ENCODE results near the gene EVI2B.

DNA sequence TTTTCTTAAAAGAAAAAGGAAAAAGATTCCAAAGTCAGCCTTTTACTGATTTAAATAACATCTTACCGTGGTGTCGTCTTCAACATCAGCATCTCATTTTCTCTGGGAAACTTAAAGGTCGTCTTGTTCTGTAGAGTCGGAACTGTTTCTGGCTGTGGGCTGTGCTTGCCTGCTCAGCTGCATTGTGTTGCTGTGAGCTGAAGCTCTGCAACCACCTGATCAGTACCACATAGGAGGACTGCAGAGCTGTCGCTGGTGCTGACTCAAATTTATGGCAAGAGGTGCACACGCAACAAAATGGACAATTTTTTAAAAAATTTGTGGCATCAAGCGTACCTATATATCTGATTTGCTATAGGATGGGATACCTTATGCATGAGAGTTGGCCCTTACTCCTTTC is 16.8 kb downstream of the EVI2B start, which contains the start of gene OMG:
- no peak for TF ChIP-seq POLR2A (IDR thresholded peaks at IDR 0.05)
- TF ChIP-seq, protein P1, sequence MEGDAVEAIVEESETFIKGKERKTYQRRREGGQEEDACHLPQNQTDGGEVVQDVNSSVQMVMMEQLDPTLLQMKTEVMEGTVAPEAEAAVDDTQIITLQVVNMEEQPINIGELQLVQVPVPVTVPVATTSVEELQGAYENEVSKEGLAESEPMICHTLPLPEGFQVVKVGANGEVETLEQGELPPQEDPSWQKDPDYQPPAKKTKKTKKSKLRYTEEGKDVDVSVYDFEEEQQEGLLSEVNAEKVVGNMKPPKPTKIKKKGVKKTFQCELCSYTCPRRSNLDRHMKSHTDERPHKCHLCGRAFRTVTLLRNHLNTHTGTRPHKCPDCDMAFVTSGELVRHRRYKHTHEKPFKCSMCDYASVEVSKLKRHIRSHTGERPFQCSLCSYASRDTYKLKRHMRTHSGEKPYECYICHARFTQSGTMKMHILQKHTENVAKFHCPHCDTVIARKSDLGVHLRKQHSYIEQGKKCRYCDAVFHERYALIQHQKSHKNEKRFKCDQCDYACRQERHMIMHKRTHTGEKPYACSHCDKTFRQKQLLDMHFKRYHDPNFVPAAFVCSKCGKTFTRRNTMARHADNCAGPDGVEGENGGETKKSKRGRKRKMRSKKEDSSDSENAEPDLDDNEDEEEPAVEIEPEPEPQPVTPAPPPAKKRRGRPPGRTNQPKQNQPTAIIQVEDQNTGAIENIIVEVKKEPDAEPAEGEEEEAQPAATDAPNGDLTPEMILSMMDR (IDR thresholded peaks at IDR 0.05) = no peak
- TF ChIP-seq POLR2AphosphoS5 (IDR thresholded peaks at IDR 0.05) = no peak
